Caco-2 (cell line): ENCODE measurements around the gene BCL6B. TPM values are rescaled to one million over a fixed set of nuclear protein-coding genes. Genes with fewer than 3 reads are reported as not detected.

Experiments
- BruUV-seq: library from RNA; stranded (reverse); fragments of 400-500 nt; replicated peaks from 2 replicates; lab custom pipeline; 2021; lab: Mats Ljungman, UMichigan
- CTCF ChIA-PET: fragments of 300-600 bp; sonication (Branson Sonifier 250); formaldehyde crosslinking; loops from one replicate; lab custom pipeline; 2022; ENCODE audit warnings: antibody characterized with exemption; lab: Charles Lee
- POLR2A ChIA-PET: fragments of 300-600 bp; sonication (Branson Sonifier 250); formaldehyde crosslinking; loops from one replicate; lab custom pipeline; 2022; ENCODE audit warnings: antibody characterized with exemption; lab: Charles Lee
- DNase-seq, 2 experiments: peaks; one replicate each; pipeline versions ENCODE4 v3.0.0 to v3.0.0-alpha.2; 2020 to 2022
- H3K27me3 ChIP-seq: replicated peaks from 2 replicates; pipeline ENCODE4 v1.6.0; 2011; ENCODE audit warnings: low read length; ENCODE audit not compliant: control insufficient read depth, insufficient read depth
- H3K36me3 ChIP-seq: 2 replicates; pipeline ENCODE4 v1.5.1; 2011; ENCODE audit warnings: low read length; ENCODE audit not compliant: control insufficient read depth, insufficient read depth
- H3K4me1 ChIP-seq: fragments of 250-450 bp; sonication (Bioruptor Pico); 2 replicates; pipeline ENCODE4 v1.5.1; 2020; ENCODE audit warnings: mild to moderate bottlenecking
- H3K4me3 ChIP-seq: 2 replicates; pipeline ENCODE4 v1.5.1; 2011; ENCODE audit warnings: low read depth, mild to moderate bottlenecking, control low read depth, low read length
- H3K9me3 ChIP-seq: fragments of 250-450 bp; sonication (Bioruptor Pico); 2 replicates; pipeline ENCODE4 v1.5.1; 2020; ENCODE audit warnings: mild to moderate bottlenecking, moderate library complexity
- H3K27ac Mint-ChIP-seq: one replicate; pipeline ENCODE4 v1.8.0; 2022; ENCODE audit warnings: mixed read lengths; ENCODE audit not compliant: unreplicated experiment
- H3K27me3 Mint-ChIP-seq: one replicate; pipeline ENCODE4 v1.8.0; 2022; ENCODE audit warnings: mixed read lengths; ENCODE audit not compliant: insufficient read depth, unreplicated experiment
- H3K36me3 Mint-ChIP-seq: one replicate; pipeline ENCODE4 v1.8.0; 2022; ENCODE audit warnings: mild to moderate bottlenecking, mixed read lengths; ENCODE audit not compliant: insufficient read depth, unreplicated experiment
- H3K4me1 Mint-ChIP-seq: one replicate; pipeline ENCODE4 v1.8.0; 2022; ENCODE audit warnings: low read depth, mixed read lengths; ENCODE audit not compliant: unreplicated experiment
- H3K4me3 Mint-ChIP-seq: one replicate; pipeline ENCODE4 v1.8.0; 2022; ENCODE audit warnings: mild to moderate bottlenecking, moderate library complexity, mixed read lengths; ENCODE audit not compliant: unreplicated experiment
- H3K9me3 Mint-ChIP-seq: one replicate; pipeline ENCODE4 v1.8.0; 2022; ENCODE audit warnings: mixed read lengths; ENCODE audit not compliant: unreplicated experiment
- intact Hi-C: fragments of 100-400 bp; cut with micrococcal nuclease; formaldehyde crosslinking; loops from one replicate; pipeline ENCODE4 v1.10.0; 2022; ENCODE audit not compliant: unreplicated experiment
- total RNA-seq: library from RNA; stranded (reverse); gene quantifications from 2 replicates; pipeline ENCODE4 v1.2.3, GENCODE V29; 2022
- TF ChIP-seq, protein P1 (sequence below), 2 experiments: fragments of 200-600 bp in 1 of 2; IDR thresholded peaks; 1 replicate in 1 of 2; 2 replicates in 1 of 2; pipeline versions ENCODE4 v1.5.1 to v1.8.0; 2011 to 2022; ENCODE audit warnings: antibody characterized with exemption in 1 of 2, control low read depth in 1 of 2, inconsistent platforms in 1 of 2, low read depth in 1 of 2, low read length in 1 of 2, mild to moderate bottlenecking in 1 of 2, moderate library complexity in 1 of 2; ENCODE audit not compliant: insufficient read depth in 1 of 2, severe bottlenecking in 1 of 2, unreplicated experiment in 1 of 2

BCL6B gene
- total RNA-seq, 1 experiment from 2014 or later, result not detected

GRCh38 chr17:7025245-7025644 is 2.4 kb downstream of the BCL6B start:
- CTCF ChIA-PET, result interaction anchor here (0.7 to 1.0 kb wide), 2 partner anchors 11 to 140 kb away, joined by 3 to 6 read pairs; partner anchors contain the start of gene SLC16A13
- H3K27ac Mint-ChIP-seq, result no peak overlapping the region
- no peaks in the 10 kb centered on the region for H3K9me3 Mint-ChIP-seq
- Histone ChIP-seq H3K9me3 (no peaks in the 10 kb centered on the region), H3K36me3 (no peaks in the 10 kb centered on the region), H3K4me3 (no peak overlapping the region), H3K4me1 (no peaks in the 10 kb centered on the region), H3K27me3 (no peaks in the 10 kb centered on the region)
- peaks cover 5% of the 10 kb centered on the region for H3K36me3 Mint-ChIP-seq
- H3K4me3 Mint-ChIP-seq, result no peak overlapping the region
- no peak for DNase-seq
- no peaks in the 10 kb centered on the region for H3K27me3 Mint-ChIP-seq
- no peaks in the 10 kb centered on the region for H3K4me1 Mint-ChIP-seq
- intact Hi-C loops, result no loop called here
- TF ChIP-seq, protein P1, sequence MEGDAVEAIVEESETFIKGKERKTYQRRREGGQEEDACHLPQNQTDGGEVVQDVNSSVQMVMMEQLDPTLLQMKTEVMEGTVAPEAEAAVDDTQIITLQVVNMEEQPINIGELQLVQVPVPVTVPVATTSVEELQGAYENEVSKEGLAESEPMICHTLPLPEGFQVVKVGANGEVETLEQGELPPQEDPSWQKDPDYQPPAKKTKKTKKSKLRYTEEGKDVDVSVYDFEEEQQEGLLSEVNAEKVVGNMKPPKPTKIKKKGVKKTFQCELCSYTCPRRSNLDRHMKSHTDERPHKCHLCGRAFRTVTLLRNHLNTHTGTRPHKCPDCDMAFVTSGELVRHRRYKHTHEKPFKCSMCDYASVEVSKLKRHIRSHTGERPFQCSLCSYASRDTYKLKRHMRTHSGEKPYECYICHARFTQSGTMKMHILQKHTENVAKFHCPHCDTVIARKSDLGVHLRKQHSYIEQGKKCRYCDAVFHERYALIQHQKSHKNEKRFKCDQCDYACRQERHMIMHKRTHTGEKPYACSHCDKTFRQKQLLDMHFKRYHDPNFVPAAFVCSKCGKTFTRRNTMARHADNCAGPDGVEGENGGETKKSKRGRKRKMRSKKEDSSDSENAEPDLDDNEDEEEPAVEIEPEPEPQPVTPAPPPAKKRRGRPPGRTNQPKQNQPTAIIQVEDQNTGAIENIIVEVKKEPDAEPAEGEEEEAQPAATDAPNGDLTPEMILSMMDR (IDR thresholded peaks at IDR 0.05; ENCODE audit: insufficient read depth in 1 of 2, low read depth in 1 of 2, low read length in 1 of 2, severe bottlenecking in 1 of 2, unreplicated experiment in 1 of 2), result no peak
- POLR2A ChIA-PET, result interaction anchor here (0.5 kb wide), 1 partner anchor 1497 kb away, joined by 5 read pairs; no protein-coding TSS in a partner anchor
- no TSS peak for BruUV-seq

GRCh38 chr17:7026471-7027115 is 3.7 kb downstream of the BCL6B start:
- no peaks in the 10 kb centered on the region for H3K9me3 ChIP-seq
- Mint-ChIP-seq H3K4me3 (no peak overlapping the region), H3K27ac (no peak overlapping the region), H3K4me1 (no peaks in the 10 kb centered on the region), H3K36me3 (peaks cover 5% of the 10 kb centered on the region), H3K9me3 (no peaks in the 10 kb centered on the region), H3K27me3 (no peaks in the 10 kb centered on the region)
- no TSS peak for BruUV-seq
- DNase-seq, result no peak
- intact Hi-C loops, result no loop called here
- TF ChIP-seq, protein P1 (IDR thresholded peaks at IDR 0.05; ENCODE audit: insufficient read depth in 1 of 2, low read depth in 1 of 2, low read length in 1 of 2, severe bottlenecking in 1 of 2, unreplicated experiment in 1 of 2), result no peak
- no peaks in the 10 kb centered on the region for H3K4me1 ChIP-seq
- H3K4me3 ChIP-seq, result no peak overlapping the region
- no peaks in the 10 kb centered on the region for H3K27me3 ChIP-seq
- ChIA-PET CTCF (no interaction called here), POLR2A (no interaction called here)
- H3K36me3 ChIP-seq, result no peaks in the 10 kb centered on the region

DNA sequence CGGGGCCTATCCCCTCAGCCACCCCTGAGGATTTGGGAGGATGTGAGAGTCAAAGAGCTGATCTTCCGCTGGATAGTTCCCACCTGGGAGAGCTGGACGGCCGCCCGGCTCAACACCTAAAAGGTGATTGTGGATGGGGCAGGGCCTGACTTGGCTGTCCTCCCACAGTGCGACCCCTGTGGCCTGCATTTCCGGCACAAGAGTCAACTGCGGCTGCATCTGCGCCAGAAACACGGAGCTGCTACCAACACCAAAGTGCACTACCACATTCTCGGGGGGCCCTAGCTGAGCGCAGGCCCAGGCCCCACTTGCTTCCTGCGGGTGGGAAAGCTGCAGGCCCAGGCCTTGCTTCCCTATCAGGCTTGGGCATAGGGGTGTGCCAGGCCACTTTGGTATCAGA is 4.5 kb downstream of the BCL6B start:
- POLR2A ChIA-PET, result no interaction called here
- TF ChIP-seq, protein P1 (IDR thresholded peaks at IDR 0.05; ENCODE audit: insufficient read depth in 1 of 2, low read depth in 1 of 2, low read length in 1 of 2, severe bottlenecking in 1 of 2, unreplicated experiment in 1 of 2), result no peak
- H3K27me3 Mint-ChIP-seq, result no peaks in the 10 kb centered on the region
- CTCF ChIA-PET, result no interaction called here
- Histone ChIP-seq H3K27me3 (no peaks in the 10 kb centered on the region), H3K9me3 (no peaks in the 10 kb centered on the region), H3K36me3 (no peaks in the 10 kb centered on the region), H3K4me3 (no peak overlapping the region), H3K4me1 (no peaks in the 10 kb centered on the region)
- H3K27ac Mint-ChIP-seq, result no peak overlapping the region
- intact Hi-C loops, result no loop called here
- DNase-seq, result no peak
- H3K36me3 Mint-ChIP-seq, result peaks cover 5% of the 10 kb centered on the region
- BruUV-seq, result no TSS peak
- no peak overlapping the region for H3K4me3 Mint-ChIP-seq
- H3K4me1 Mint-ChIP-seq, result no peaks in the 10 kb centered on the region
- no peaks in the 10 kb centered on the region for H3K9me3 Mint-ChIP-seq
